Measurements from ENCODE around the gene ASTN2.

The ASTN2 gene

GRCh38 chr9:116547729-116548426 is 867.0 kb downstream of the ASTN2 start:
- no peak for DNase-seq

GRCh38 chr9:116546711-116547581 is 867.9 kb downstream of the ASTN2 start:
- DNase-seq: no peak

- DNase-seq: no peak
Observed at GRCh38 chr9:116544896-116545295, 870.0 kb downstream of the ASTN2 start.

GRCh38 chr9:116543731-116544400 is 871.0 kb downstream of the ASTN2 start:
- DNase-seq: no peak

- DNase-seq: no peak
Observed at GRCh38 chr9:116541402-116541801, 873.5 kb downstream of the ASTN2 start.

GRCh38 chr9:116539549-116539948 is 875.3 kb downstream of the ASTN2 start:
- no peak for DNase-seq

GRCh38 chr9:116525611-116526010 is 889.2 kb downstream of the ASTN2 start:
- no peak for DNase-seq

GRCh38 chr9:116524778-116525470 is 889.9 kb downstream of the ASTN2 start:
- no peak for DNase-seq

- no peak for DNase-seq
Observed at GRCh38 chr9:116520218-116520617, 894.6 kb downstream of the ASTN2 start.

- DNase-seq: no peak
Observed at GRCh38 chr9:116516456-116516855, 898.4 kb downstream of the ASTN2 start.

GRCh38 chr9:116515541-116515940 is 899.3 kb downstream of the ASTN2 start:
- DNase-seq: no peak

GRCh38 chr9:116506685-116507084 is 908.2 kb downstream of the ASTN2 start:
- DNase-seq: no peak

- peak; percentile 2 for DNase-seq
Observed at GRCh38 chr9:116504893-116505480, 909.9 kb downstream of the ASTN2 start.

GRCh38 chr9:116504081-116504480 is 910.8 kb downstream of the ASTN2 start:
- DNase-seq: no peak

GRCh38 chr9:116502746-116503145 is 912.1 kb downstream of the ASTN2 start:
- no peak for DNase-seq

GRCh38 chr9:116501871-116502270 is 913.0 kb downstream of the ASTN2 start:
- DNase-seq: no peak

GRCh38 chr9:116499986-116500871 is 914.6 kb downstream of the ASTN2 start:
- DNase-seq: no peak

- no peak for DNase-seq
Observed at GRCh38 chr9:116499434-116499833, 915.4 kb downstream of the ASTN2 start.

GRCh38 chr9:116497095-116497890 is 917.6 kb downstream of the ASTN2 start:
- no peak for DNase-seq

GRCh38 chr9:116496167-116496566 is 918.7 kb downstream of the ASTN2 start:
- DNase-seq: no peak

GRCh38 chr9:116495725-116496124 is 919.1 kb downstream of the ASTN2 start:
- no peak for DNase-seq

Measured in CD4-positive, alpha-beta T cell treated with Interleukin-4 for 4 hours (primary cell).